Neural crest cell (in vitro differentiated cells): ENCODE data around the gene FBXO36. TPM values are rescaled to one million over a fixed set of nuclear protein-coding genes. Genes with fewer than 3 reads are reported as not detected.

Experiments used
- DNase-seq: peaks from one replicate; pipeline ENCODE4 v3.0.0; 2021; ENCODE audit warnings: low read depth, mixed read lengths, low spot score
- H3K27ac Mint-ChIP-seq: one replicate; pipeline ENCODE4 v1.8.0; 2021; ENCODE audit warnings: mild to moderate bottlenecking, mixed read lengths; ENCODE audit not compliant: unreplicated experiment
- H3K27me3 Mint-ChIP-seq: 2 replicates; pipeline ENCODE4 v1.8.0; 2021; ENCODE audit warnings: low read depth, mild to moderate bottlenecking, mixed read lengths
- H3K36me3 Mint-ChIP-seq: 2 replicates; pipeline ENCODE4 v1.8.0; 2021; ENCODE audit warnings: low read depth, mild to moderate bottlenecking, mixed read lengths
- H3K4me1 Mint-ChIP-seq: 2 replicates; pipeline ENCODE4 v1.8.0; 2021; ENCODE audit warnings: mixed read lengths
- H3K4me3 Mint-ChIP-seq: one replicate; pipeline ENCODE4 v1.8.0; 2021; ENCODE audit warnings: mild to moderate bottlenecking, mixed read lengths
- H3K9me3 Mint-ChIP-seq: 2 replicates; pipeline ENCODE4 v1.8.0; 2021; ENCODE audit warnings: mixed read lengths
- CTCF ChIP-seq: fragments of 200-600 bp; sonication (generic); conservative IDR thresholded peaks from 2 replicates; pipeline ENCODE4 v1.5.0; 2021; ENCODE audit warnings: antibody characterized with exemption, mild to moderate bottlenecking
- total RNA-seq: library from RNA; stranded (reverse); gene quantifications from 2 replicates; pipeline ENCODE4 v1.2.1, GENCODE V29; 2021

Gene FBXO36
- total RNA-seq, 1 donor from 2014 or later, result 3.5 TPM

GRCh38 chr2:230000118-230000841, 78.0 kb downstream of the FBXO36 start:
- no peak overlapping the region for H3K4me3 Mint-ChIP-seq
- H3K27ac Mint-ChIP-seq, result no peak overlapping the region
- no peak for DNase-seq
- H3K9me3 Mint-ChIP-seq, result no peaks in the 10 kb centered on the region
- H3K36me3 Mint-ChIP-seq, result peaks cover 10% of the 10 kb centered on the region
- no peak for TF ChIP-seq CTCF
- H3K27me3 Mint-ChIP-seq, result no peaks in the 10 kb centered on the region
- H3K4me1 Mint-ChIP-seq, result no peaks in the 10 kb centered on the region

DNA sequence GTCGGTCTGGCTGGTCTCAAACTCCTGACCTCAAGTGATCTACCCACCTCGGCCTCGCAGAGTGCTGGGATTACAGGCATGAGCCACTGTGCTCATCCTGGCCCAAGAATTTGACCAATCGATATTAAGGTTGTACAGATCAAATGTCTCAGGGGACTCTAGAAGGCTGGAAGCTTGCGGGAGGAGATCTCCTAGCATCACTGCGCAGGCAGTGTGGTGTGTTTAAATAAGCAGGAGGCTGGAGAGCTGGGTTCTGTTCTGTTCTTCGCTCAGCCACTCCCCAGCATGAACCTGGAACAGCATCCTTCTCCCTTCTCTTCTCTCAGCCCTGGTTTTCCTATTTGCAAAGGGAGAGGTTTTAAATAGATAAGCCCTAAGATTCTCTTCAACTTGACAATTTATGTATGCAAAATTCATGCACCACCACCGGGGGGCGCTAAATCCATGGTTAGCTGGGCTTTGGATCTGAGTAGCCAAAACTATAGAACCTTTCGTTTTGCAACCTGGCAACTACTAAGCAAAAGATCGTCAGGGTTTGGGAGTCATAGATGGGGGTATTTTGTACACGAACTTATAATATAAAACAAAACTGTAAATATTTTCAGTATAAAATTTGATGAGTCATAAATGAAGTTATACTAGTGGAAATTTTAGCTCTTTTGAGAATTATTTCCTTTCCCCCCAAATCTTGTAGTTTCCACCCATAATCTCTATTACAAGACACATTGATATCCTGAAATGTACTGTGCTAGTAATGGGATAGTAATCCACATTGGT, 85.8 kb downstream of the FBXO36 start:
- Mint-ChIP-seq H3K36me3 (peaks cover 4% of the 10 kb centered on the region), H3K9me3 (no peaks in the 10 kb centered on the region), H3K27ac (no peak overlapping the region), H3K4me3 (no peak overlapping the region), H3K27me3 (no peaks in the 10 kb centered on the region), H3K4me1 (no peaks in the 10 kb centered on the region)
- DNase-seq, result peak; percentile 69
- peak; percentile 86 for TF ChIP-seq CTCF

DNA sequence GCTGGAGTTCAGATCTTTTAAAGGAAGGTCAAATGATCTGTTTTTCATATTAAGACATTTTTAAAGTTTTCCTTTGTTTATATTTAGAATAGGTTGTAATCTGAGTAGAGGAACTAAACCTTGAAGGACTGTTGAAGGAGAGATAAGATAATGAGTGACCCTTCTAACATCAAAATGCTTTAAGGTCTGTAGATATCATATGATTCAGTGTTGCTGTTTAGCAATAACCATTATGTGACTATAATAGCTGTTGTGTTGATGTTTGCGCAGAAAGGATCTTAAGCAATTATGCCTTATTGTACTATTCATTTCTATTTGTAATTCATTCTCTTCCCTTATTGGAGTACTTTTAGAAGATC, 86.4 kb downstream of the FBXO36 start:
- TF ChIP-seq CTCF, result no peak
- Mint-ChIP-seq H3K27me3 (no peaks in the 10 kb centered on the region), H3K4me1 (no peaks in the 10 kb centered on the region), H3K4me3 (no peak overlapping the region), H3K36me3 (peaks cover 4% of the 10 kb centered on the region), H3K27ac (no peak overlapping the region), H3K9me3 (no peaks in the 10 kb centered on the region)
- DNase-seq, result no peak

DNA sequence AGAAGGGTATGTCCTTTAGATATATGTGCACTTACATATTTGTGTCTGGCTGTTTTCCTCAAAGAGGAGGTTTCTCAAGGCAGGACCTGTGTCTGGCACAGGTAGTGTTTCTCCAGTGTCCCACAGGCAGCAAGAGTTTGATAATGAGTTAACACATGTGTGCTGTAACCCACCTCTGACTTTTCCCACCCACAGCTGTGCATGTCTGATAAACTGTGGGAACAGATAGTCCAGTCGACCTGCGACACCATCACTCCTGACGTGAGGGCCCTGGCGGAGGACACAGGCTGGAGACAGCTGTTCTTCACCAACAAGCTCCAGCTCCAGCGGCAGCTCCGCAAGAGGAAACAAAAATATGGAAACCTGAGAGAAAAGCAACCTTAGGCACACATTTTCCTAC, 88.2 kb downstream of the FBXO36 start:
- no peaks in the 10 kb centered on the region for H3K27me3 Mint-ChIP-seq
- no peaks in the 10 kb centered on the region for H3K9me3 Mint-ChIP-seq
- no peak overlapping the region for H3K27ac Mint-ChIP-seq
- no peaks in the 10 kb centered on the region for H3K4me1 Mint-ChIP-seq
- no peaks in the 10 kb centered on the region for H3K36me3 Mint-ChIP-seq
- H3K4me3 Mint-ChIP-seq, result no peak overlapping the region
- DNase-seq, result no peak
- TF ChIP-seq CTCF, result no peak

DNA sequence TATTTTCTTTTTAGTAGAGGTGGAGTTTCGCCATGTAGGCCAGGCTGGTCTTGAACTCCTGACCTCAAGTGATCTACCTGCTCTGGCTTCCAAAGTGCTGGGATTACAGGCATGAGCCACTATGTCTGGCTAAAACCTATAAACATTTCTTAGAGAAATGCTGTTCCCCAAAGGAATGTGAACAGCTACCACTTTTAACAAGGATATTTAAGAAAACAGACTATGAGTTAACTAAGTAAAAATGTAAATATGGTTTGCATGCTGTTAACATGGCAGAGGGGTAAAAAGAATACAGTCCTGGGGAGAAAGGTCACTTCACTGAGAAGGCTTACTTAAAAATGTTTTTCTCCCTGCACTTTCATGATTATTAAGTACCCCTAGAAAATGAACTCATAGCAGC, 89.3 kb downstream of the FBXO36 start:
- Mint-ChIP-seq H3K9me3 (no peaks in the 10 kb centered on the region), H3K36me3 (peaks cover 3% of the 10 kb centered on the region), H3K4me3 (no peak overlapping the region), H3K27ac (no peak overlapping the region), H3K27me3 (no peaks in the 10 kb centered on the region), H3K4me1 (no peaks in the 10 kb centered on the region)
- TF ChIP-seq CTCF, result no peak
- no peak for DNase-seq
